Heart right ventricle (tissue), 16 donors: ENCODE data around the gene SHTN1. TPM values are rescaled to one million over a fixed set of nuclear protein-coding genes. Genes with fewer than 3 reads are reported as not detected.

Experiments used
- ATAC-seq, 8 donors: fragments of 200-7000 bp; cut with Tn5 transposase; one replicate each; pipeline ENCODE4 v1.9.1; 2020; ENCODE audit warnings: mild to moderate bottlenecking in 8 of 8, moderate library complexity in 8 of 8, moderate number of reproducible peaks in 1 of 8
- DNase-seq, 2 donors: peaks; one replicate each; pipeline ENCODE4 v3.0.0-alpha.2; 2020
- H3K27ac ChIP-seq, 10 donors: fragments of 200-600 bp; sonication (generic) in 2 of 10; one replicate each; pipeline versions ENCODE4 v1.5.0 to v1.8.0; 2020 to 2022; ENCODE audit warnings: mild to moderate bottlenecking in 3 of 10
- H3K27me3 ChIP-seq, 7 donors: fragments of 200-600 bp; one replicate each; pipeline ENCODE4 v1.8.0; 2021 to 2022; ENCODE audit warnings: mild to moderate bottlenecking in 2 of 7
- H3K36me3 ChIP-seq, 9 donors: fragments of 200-600 bp; sonication (generic) in 1 of 9; one replicate each; pipeline versions ENCODE4 v1.5.0 to v1.8.0; 2020 to 2022; ENCODE audit warnings: mild to moderate bottlenecking in 2 of 9
- H3K4me1 ChIP-seq, 9 donors: fragments of 200-600 bp; sonication (generic) in 1 of 9; one replicate each; pipeline versions ENCODE4 v1.5.0 to v1.8.0; 2020 to 2022; ENCODE audit warnings: mild to moderate bottlenecking in 4 of 9
- H3K4me3 ChIP-seq, 10 donors: fragments of 200-600 bp; sonication (generic) in 2 of 10; one replicate each; pipeline versions ENCODE4 v1.5.0 to v1.8.0; 2020 to 2022; ENCODE audit warnings: mild to moderate bottlenecking in 7 of 10, moderate library complexity in 2 of 10
- H3K9me3 ChIP-seq, 11 donors: fragments of 200-600 bp in 10 of 11; sonication (generic) in 2 of 11; one replicate each; pipeline versions ENCODE4 v1.5.0 to v1.8.0; 2013 to 2022; ENCODE audit warnings: mild to moderate bottlenecking in 2 of 11, control low read depth in 1 of 11, moderate library complexity in 1 of 11
- CTCF ChIP-seq, 9 donors: fragments of 200-600 bp; sonication (generic) in 2 of 9; IDR thresholded peaks; one replicate each; pipeline versions ENCODE4 v1.5.0 to v1.8.0; 2021 to 2022; ENCODE audit warnings: antibody characterized with exemption in 9 of 9, mild to moderate bottlenecking in 5 of 9, moderate library complexity in 1 of 9
- WGBS, 2 donors: extraction: QIAGEN DNeasy Blood & Tissue Kit; methylation state at CpG; one replicate each; pipeline ENCODE4 v1.1.7; 2013; ENCODE audit warnings: inconsistent platforms in 1 of 2; 5-methylcytosine and 5-hydroxymethylcytosine counted together
- intact Hi-C, 10 donors: fragments of 100-400 bp; cut with DNase I; formaldehyde crosslinking; loops; one replicate each; pipeline versions ENCODE4 v1.11.1 to v1.14.2; 2022
- polyA plus RNA-seq, 2 donors: library from polyadenylated mRNA; stranded (reverse); fragments of 200-250 nt; gene quantifications; one replicate each; pipeline ENCODE4 v1.2.3, GENCODE V29; 2013
- total RNA-seq, 10 donors: library from RNA; stranded (reverse); fragmentation: NEBNext Ultra II Directional in 3 of 10; extraction: Animal tissue kit (Norgen Biotek cat#: 25700) in 3 of 10; gene quantifications; one replicate each; pipeline versions ENCODE4 v1.2.1 to v1.2.4, GENCODE V29; 2021 to 2023
- donor health status: Arrhythmogenic right ventricular cardiomyopathy.
- donor health status: ischemic (EF 13 %, LVEDD 7.1; RV severe dilation, severe dysfunction).
- donor health status: healthy with polysubstance abuse.
- donor health status: DM: no; HTN: yes; CAD: no.
- donor health status: DM: no; HTN: no; CAD: no.
- donor health status: ischemic (EF 25% LVEDD 6.9; RV normal size, moderate dysfunction).
- donor health status: ischemic (EF 25% LVEDD 5.7; RV mildly dilated, moderate dysfunction).
- donor health status: healthy.
- donor health status: DM: yes; HTN: yes; CAD: no.
- donor health status: Ischemic cardiomyopathy.
- donor health status: ischemic (EF 35%, LVEDD 5.7; RV mildly dilated, moderate dysfunction).
- donor health status: nonischemic (EF 11% LVEDD 7.7; RV severe dilation, severe dysfunction).
- donor health status: DM: yes; HTN: yes; CAD: no.
- donor health status: PGD.
- donor health status: ischemic (EF 29% LVEDD 5.4; RV normal size, mild dysfunction).
- donor health status: nonischemic (EF 23%, LVEDD 6.1; RV moderate dilation, normal function).

SHTN1 gene
- total and polyA plus RNA-seq, 12 donors: 0.86 to 13.1 (median 2.8) TPM

GRCh38 chr10:116919706-116920105, 85.3 kb downstream of the SHTN1 start:
- peaks cover 0 to 20% (median 0%) of the 10 kb centered on the region in 9 donors for H3K36me3 ChIP-seq
- H3K27ac ChIP-seq: no peak overlapping the region
- intact Hi-C loops: no loop called here
- no peaks in the 10 kb centered on the region for H3K4me1 ChIP-seq
- DNase-seq (no peak), ATAC-seq (no peak)
- no peaks in the 10 kb centered on the region for H3K27me3 ChIP-seq
- WGBS, 2 donors: 46 to 47% methylated on average over 2 of the region's 2 CpGs
- H3K4me3 ChIP-seq: no peak overlapping the region
- no peaks in the 10 kb centered on the region for H3K9me3 ChIP-seq
- TF ChIP-seq CTCF (IDR thresholded peaks at IDR 0.05): no peak

- ATAC-seq (no peak), DNase-seq (no peak)
- no peak for TF ChIP-seq CTCF (IDR thresholded peaks at IDR 0.05)
- Histone ChIP-seq H3K27me3 (no peaks in the 10 kb centered on the region), H3K27ac (no peak overlapping the region), H3K4me3 (no peak overlapping the region), H3K9me3 (no peaks in the 10 kb centered on the region), H3K36me3 (peaks cover 0 to 24% (median 0%) of the 10 kb centered on the region in 9 donors), H3K4me1 (no peaks in the 10 kb centered on the region)
- intact Hi-C loops: no loop called here
- WGBS, 2 donors: 88 to 92% methylated on average over 2 of the region's 2 CpGs
Measured at GRCh38 chr10:116919164-116919563, 85.8 kb downstream of the SHTN1 start.

GRCh38 chr10:116918583-116918982, 86.4 kb downstream of the SHTN1 start:
- no peak overlapping the region for H3K27ac ChIP-seq
- DNase-seq: no peak
- H3K4me1 ChIP-seq: no peaks in the 10 kb centered on the region
- peaks cover 0 to 24% (median 0%) of the 10 kb centered on the region in 9 donors for H3K36me3 ChIP-seq
- no peak for ATAC-seq
- TF ChIP-seq CTCF (IDR thresholded peaks at IDR 0.05): no peak
- H3K4me3 ChIP-seq: no peak overlapping the region
- H3K27me3 ChIP-seq: no peaks in the 10 kb centered on the region
- WGBS, 2 donors: 91 to 94% methylated on average over 2 of the region's 2 CpGs
- no peaks in the 10 kb centered on the region for H3K9me3 ChIP-seq
- intact Hi-C loops: no loop called here

- DNase-seq (no peak), ATAC-seq (no peak)
- TF ChIP-seq CTCF (IDR thresholded peaks at IDR 0.05): no peak
- WGBS, 2 donors: 86 to 87% methylated on average over 3 of the region's 3 CpGs
- H3K36me3 ChIP-seq: peaks cover 0 to 24% (median 0%) of the 10 kb centered on the region in 9 donors
- no peaks in the 10 kb centered on the region for H3K4me1 ChIP-seq
- H3K27ac ChIP-seq: no peak overlapping the region
- no peaks in the 10 kb centered on the region for H3K9me3 ChIP-seq
- H3K27me3 ChIP-seq: no peaks in the 10 kb centered on the region
- intact Hi-C loops: no loop called here
- H3K4me3 ChIP-seq: no peak overlapping the region
Measured at GRCh38 chr10:116917481-116917880, 87.5 kb downstream of the SHTN1 start.
